Neural cell (in vitro differentiated cells): Measurements from ENCODE around the gene THRB.

Experiments
- POLR2AphosphoS5 ChIP-seq: IDR thresholded peaks from 2 replicates; pipeline ENCODE4 v1.6.1; 2012
- TAF1 ChIP-seq: IDR thresholded peaks from 2 replicates; pipeline ENCODE4 v1.6.1; 2012; ENCODE audit warnings: low read depth

GRCh38 chr3:24215502-24215901 lies 279.1 kb downstream of the THRB start:
- TF ChIP-seq POLR2AphosphoS5 (no peak), TAF1 (no peak)
